WERI-Rb-1 (cell line): ENCODE data around the gene PRCP.

Source experiments
- DNase-seq: peaks from one replicate; pipeline ENCODE4 v3.0.0-alpha.2; 2020
- H3K27ac ChIP-seq: fragments of 250-450 bp; sonication (Bioruptor Pico); 2 replicates; pipeline ENCODE4 v1.5.1; 2020; ENCODE audit warnings: mild to moderate bottlenecking, moderate library complexity
- H3K27me3 ChIP-seq: fragments of 250-450 bp; sonication (Bioruptor Pico); 2 replicates; pipeline ENCODE4 v1.5.1; 2021; ENCODE audit warnings: mild to moderate bottlenecking, low read depth, moderate library complexity; ENCODE audit not compliant: insufficient read depth, severe bottlenecking
- H3K36me3 ChIP-seq: fragments of 250-450 bp; sonication (Bioruptor Pico); 2 replicates; pipeline ENCODE4 v1.5.1; 2020; ENCODE audit warnings: mild to moderate bottlenecking, moderate library complexity
- H3K4me3 ChIP-seq: 2 replicates; pipeline ENCODE4 v1.5.1; 2011; ENCODE audit warnings: low read depth, mild to moderate bottlenecking, control low read depth, low read length
- H3K9me3 ChIP-seq: fragments of 250-450 bp; sonication (Bioruptor Pico); 2 replicates; pipeline ENCODE4 v1.5.1; 2021; ENCODE audit warnings: mild to moderate bottlenecking, moderate library complexity; ENCODE audit not compliant: severe bottlenecking
- CTCF ChIP-seq: IDR thresholded peaks from 2 replicates; pipeline ENCODE4 v1.5.1; 2011; ENCODE audit warnings: low read depth, mild to moderate bottlenecking, control low read depth, inconsistent platforms, low read length

Gene PRCP

GRCh38 chr11:82796998-82797961, 103.0 kb downstream of the PRCP start:
- H3K27me3 ChIP-seq, result peaks cover 48% of the 10 kb centered on the region
- H3K4me3 ChIP-seq, result no peak overlapping the region
- H3K36me3 ChIP-seq, result no peaks in the 10 kb centered on the region
- H3K9me3 ChIP-seq, result peaks cover 4% of the 10 kb centered on the region
- no peak overlapping the region for H3K27ac ChIP-seq
- no peak for DNase-seq
- TF ChIP-seq CTCF, result no peak

GRCh38 chr11:82794490-82794889, 105.7 kb downstream of the PRCP start:
- H3K4me3 ChIP-seq, result no peak overlapping the region
- TF ChIP-seq CTCF, result no peak
- H3K27me3 ChIP-seq, result peaks cover 59% of the 10 kb centered on the region
- H3K36me3 ChIP-seq, result no peaks in the 10 kb centered on the region
- H3K9me3 ChIP-seq, result peaks cover 4% of the 10 kb centered on the region
- H3K27ac ChIP-seq, result no peak overlapping the region
- no peak for DNase-seq

- no peaks in the 10 kb centered on the region for H3K9me3 ChIP-seq
- H3K27me3 ChIP-seq, result peaks cover 52% of the 10 kb centered on the region
- no peak for TF ChIP-seq CTCF
- no peaks in the 10 kb centered on the region for H3K36me3 ChIP-seq
- H3K27ac ChIP-seq, result no peak overlapping the region
- H3K4me3 ChIP-seq, result no peak overlapping the region
- no peak for DNase-seq
These were observed 107.2 kb downstream of the PRCP start for GRCh38 chr11:82792822-82793569.

- no peak for TF ChIP-seq CTCF
- no peak for DNase-seq
These were observed 107.9 kb downstream of the PRCP start for GRCh38 chr11:82792319-82792718.

GRCh38 chr11:82791779-82792178, 108.5 kb downstream of the PRCP start:
- Histone ChIP-seq H3K9me3 (no peaks in the 10 kb centered on the region), H3K27me3 (peaks cover 50% of the 10 kb centered on the region), H3K27ac (no peak overlapping the region), H3K36me3 (no peaks in the 10 kb centered on the region), H3K4me3 (no peak overlapping the region)
- DNase-seq, result no peak
- TF ChIP-seq CTCF, result no peak

More at GRCh38 chr11:82792319-82792718, 107.9 kb downstream of the PRCP start:
- Histone ChIP-seq H3K27me3 (peaks cover 52% of the 10 kb centered on the region), H3K36me3 (no peaks in the 10 kb centered on the region), H3K9me3 (no peaks in the 10 kb centered on the region), H3K27ac (no peak overlapping the region), H3K4me3 (no peak overlapping the region)
